Glomerular visceral epithelial cell (primary cell): ENCODE results near the gene ZBTB44.
"Not testable (repeated sequence)": the region's sequence is repeated elsewhere in the genome, so short reads cannot be mapped to it uniquely, and the experiment has no call there.

Source experiments
- DNase-seq: peaks from one replicate; pipeline ENCODE4 v3.0.0-alpha.2; 2016; ENCODE audit errors: extremely low spot score

ZBTB44 gene

GRCh38 chr11:130247319-130247718 lies 67.4 kb downstream of the ZBTB44 start:
- DNase-seq, result no peak

GRCh38 chr11:130246738-130247137 lies 68.0 kb downstream of the ZBTB44 start:
- no peak for DNase-seq

- DNase-seq, result no peak
These were observed 68.4 kb downstream of the ZBTB44 start for GRCh38 chr11:130246270-130246669.

GRCh38 chr11:130245375-130245774 lies 69.3 kb downstream of the ZBTB44 start:
- DNase-seq, result not testable (repeated sequence)

- no peak for DNase-seq
These were observed 69.9 kb downstream of the ZBTB44 start for GRCh38 chr11:130244848-130245247.

GRCh38 chr11:130243816-130244215 lies 70.9 kb downstream of the ZBTB44 start:
- no peak for DNase-seq

GRCh38 chr11:130241713-130242112 lies 73.0 kb downstream of the ZBTB44 start:
- DNase-seq, result no peak

- DNase-seq, result no peak
These were observed 77.3 kb downstream of the ZBTB44 start for GRCh38 chr11:130237282-130238006.

GRCh38 chr11:130234315-130234714 lies 80.4 kb downstream of the ZBTB44 start:
- DNase-seq, result no peak

- DNase-seq, result not testable (repeated sequence)
These were observed 80.8 kb downstream of the ZBTB44 start for GRCh38 chr11:130233888-130234287.

- not testable (repeated sequence) for DNase-seq
These were observed 81.2 kb downstream of the ZBTB44 start for GRCh38 chr11:130233486-130233885.

- no peak for DNase-seq
These were observed 87.3 kb downstream of the ZBTB44 start for GRCh38 chr11:130227373-130227772.

- DNase-seq, result no peak
These were observed 91.3 kb downstream of the ZBTB44 start for GRCh38 chr11:130223291-130223971.

- DNase-seq, result no peak
These were observed 94.2 kb downstream of the ZBTB44 start for GRCh38 chr11:130220311-130221035.

GRCh38 chr11:130219148-130219547 lies 95.6 kb downstream of the ZBTB44 start:
- DNase-seq, result no peak

- DNase-seq, result no peak
These were observed 96.1 kb downstream of the ZBTB44 start for GRCh38 chr11:130218501-130219070.

GRCh38 chr11:130217133-130218031 lies 97.3 kb downstream of the ZBTB44 start:
- DNase-seq, result no peak

GRCh38 chr11:130216591-130217132 lies 98.1 kb downstream of the ZBTB44 start:
- DNase-seq, result no peak

GRCh38 chr11:130216221-130216550 lies 98.5 kb downstream of the ZBTB44 start:
- DNase-seq, result no peak

- DNase-seq, result no peak
These were observed 99.0 kb downstream of the ZBTB44 start for GRCh38 chr11:130215531-130216220.
